A673 (cell line): ENCODE data around the gene CRADD. TPM values are rescaled to one million over a fixed set of nuclear protein-coding genes. Genes with fewer than 3 reads are reported as not detected.

ENCODE experiments used
- BruUV-seq: library from RNA; stranded (reverse); fragments of 400-500 nt; replicated peaks from 2 replicates; lab custom pipeline; 2021; lab: Mats Ljungman, UMichigan
- CTCF ChIA-PET: fragments of 300-600 bp; sonication (Branson Sonifier 250); formaldehyde crosslinking; loops from one replicate; lab custom pipeline; 2022; ENCODE audit warnings: antibody characterized with exemption; lab: Charles Lee
- POLR2A ChIA-PET: fragments of 300-600 bp; sonication (Branson Sonifier 250); formaldehyde crosslinking; loops from one replicate; lab custom pipeline; 2022; ENCODE audit warnings: antibody characterized with exemption; ENCODE audit not compliant: low non-redundant PET; lab: Charles Lee
- DNase-seq: peaks from one replicate; pipeline ENCODE4 v3.0.0-alpha.2; 2015; ENCODE audit warnings: low spot score
- H3K27ac ChIP-seq: fragments of 200-600 bp; sonication (generic); 2 replicates; pipeline ENCODE4 v1.5.1; 2016; ENCODE audit warnings: mixed run types, low read depth, mild to moderate bottlenecking, mixed read lengths, antibody characterized with exemption, low read length; ENCODE audit not compliant: poor library complexity, severe bottlenecking
- H3K27me3 ChIP-seq: fragments of 200-600 bp; sonication (generic); replicated peaks from 2 replicates; pipeline ENCODE4 v1.6.1; 2017; ENCODE audit warnings: mixed run types, low read depth, mild to moderate bottlenecking, mixed read lengths, antibody characterized with exemption, low read length; ENCODE audit not compliant: insufficient read depth, poor library complexity
- H3K36me3 ChIP-seq: fragments of 200-600 bp; sonication (generic); 2 replicates; pipeline ENCODE4 v1.6.1; 2016; ENCODE audit warnings: mixed run types, mild to moderate bottlenecking, mixed read lengths, antibody characterized with exemption, low read length; ENCODE audit not compliant: insufficient read depth, poor library complexity, severe bottlenecking
- H3K4me1 ChIP-seq: fragments of 200-600 bp; sonication (generic); 2 replicates; pipeline ENCODE4 v1.6.1; 2017; ENCODE audit warnings: mixed run types, mild to moderate bottlenecking, mixed read lengths, antibody characterized with exemption, low read length; ENCODE audit not compliant: insufficient read depth, poor library complexity, severe bottlenecking
- H3K4me3 ChIP-seq: fragments of 200-600 bp; sonication (generic); 2 replicates; pipeline ENCODE4 v1.5.1; 2016; ENCODE audit warnings: low read depth, mixed run types, mild to moderate bottlenecking, mixed read lengths, low read length; ENCODE audit not compliant: poor library complexity, severe bottlenecking
- H3K9me3 ChIP-seq: fragments of 200-600 bp; sonication (generic); 2 replicates; pipeline ENCODE4 v1.6.1; 2016; ENCODE audit warnings: mixed run types, low read depth, mild to moderate bottlenecking, mixed read lengths, antibody characterized with exemption, low read length; ENCODE audit not compliant: poor library complexity, severe bottlenecking
- EZH2 ChIP-seq: fragments of 200-600 bp; sonication (generic); IDR thresholded peaks from 2 replicates; pipeline ENCODE4 v1.6.1; 2017; ENCODE audit warnings: borderline replicate concordance, low read depth, mild to moderate bottlenecking, mixed read lengths, antibody characterized with exemption, low read length; ENCODE audit not compliant: poor library complexity, severe bottlenecking
- intact Hi-C: fragments of 100-400 bp; cut with micrococcal nuclease; formaldehyde crosslinking; loops from one replicate; pipeline ENCODE4 v1.10.0; 2022; ENCODE audit not compliant: unreplicated experiment
- total RNA-seq: library from RNA; stranded (reverse); gene quantifications from 2 replicates; pipeline ENCODE4 v1.2.3, GENCODE V29; 2021
- TF ChIP-seq, protein P1 (sequence below): fragments of 300-800, 200-600 bp; sonication (generic); conservative IDR thresholded peaks from 2 replicates; pipeline ENCODE4 v1.5.1; 2017; ENCODE audit warnings: low read depth, mild to moderate bottlenecking, antibody characterized with exemption, low read length, moderate library complexity, mixed read lengths

CRADD gene
- total RNA-seq, 1 experiment from 2014 or later = 9.1 TPM

DNA sequence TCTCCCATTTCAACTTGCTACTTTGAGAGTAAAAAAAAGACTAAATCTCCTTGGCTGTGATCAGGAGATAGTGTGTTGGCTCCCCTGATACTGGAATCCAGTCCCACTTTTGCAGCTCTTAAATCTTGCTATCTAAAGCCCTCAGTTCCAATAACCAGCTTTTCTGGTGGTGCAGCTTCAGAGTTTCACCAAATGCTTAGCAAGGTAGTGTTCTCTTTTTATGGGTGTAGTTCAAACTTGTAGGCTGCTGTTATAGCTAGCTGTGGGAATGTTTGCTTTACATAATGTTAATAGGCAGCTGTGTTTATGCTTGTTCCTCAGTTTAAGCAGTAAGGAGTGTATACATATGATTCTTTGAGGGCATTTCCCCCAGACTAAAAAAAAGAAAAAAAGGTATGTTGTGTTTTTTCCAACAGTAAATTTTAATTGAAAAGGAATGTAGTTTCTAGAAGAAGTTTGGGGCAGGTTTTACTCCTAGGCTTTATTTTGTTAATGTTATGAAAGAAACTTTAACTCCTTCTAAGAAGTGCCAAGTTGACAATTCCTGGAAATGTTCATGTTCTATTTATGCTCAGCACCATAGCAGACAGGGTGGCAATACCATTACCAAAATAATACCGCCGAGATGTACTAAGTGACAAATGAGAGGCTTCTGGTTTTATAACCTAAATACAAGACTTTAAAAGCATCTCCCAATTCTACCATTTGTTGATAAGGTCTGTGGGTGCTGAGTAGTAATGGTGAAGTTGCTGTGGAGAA is 12.1 kb downstream of the CRADD start:
- ChIA-PET POLR2A (interaction anchor here (0.6 kb wide), 1 partner anchor 56 kb away, joined by 14 read pairs; no protein-coding TSS in a partner anchor), CTCF (no interaction called here)
- Histone ChIP-seq H3K27ac (no peak overlapping the region), H3K9me3 (no peaks in the 10 kb centered on the region), H3K4me3 (no peak overlapping the region), H3K36me3 (no peaks in the 10 kb centered on the region), H3K27me3 (no peaks in the 10 kb centered on the region), H3K4me1 (peaks cover 16% of the 10 kb centered on the region)
- DNase-seq = no peak
- BruUV-seq = no TSS peak
- no peak for TF ChIP-seq EZH2
- TF ChIP-seq, protein P1, sequence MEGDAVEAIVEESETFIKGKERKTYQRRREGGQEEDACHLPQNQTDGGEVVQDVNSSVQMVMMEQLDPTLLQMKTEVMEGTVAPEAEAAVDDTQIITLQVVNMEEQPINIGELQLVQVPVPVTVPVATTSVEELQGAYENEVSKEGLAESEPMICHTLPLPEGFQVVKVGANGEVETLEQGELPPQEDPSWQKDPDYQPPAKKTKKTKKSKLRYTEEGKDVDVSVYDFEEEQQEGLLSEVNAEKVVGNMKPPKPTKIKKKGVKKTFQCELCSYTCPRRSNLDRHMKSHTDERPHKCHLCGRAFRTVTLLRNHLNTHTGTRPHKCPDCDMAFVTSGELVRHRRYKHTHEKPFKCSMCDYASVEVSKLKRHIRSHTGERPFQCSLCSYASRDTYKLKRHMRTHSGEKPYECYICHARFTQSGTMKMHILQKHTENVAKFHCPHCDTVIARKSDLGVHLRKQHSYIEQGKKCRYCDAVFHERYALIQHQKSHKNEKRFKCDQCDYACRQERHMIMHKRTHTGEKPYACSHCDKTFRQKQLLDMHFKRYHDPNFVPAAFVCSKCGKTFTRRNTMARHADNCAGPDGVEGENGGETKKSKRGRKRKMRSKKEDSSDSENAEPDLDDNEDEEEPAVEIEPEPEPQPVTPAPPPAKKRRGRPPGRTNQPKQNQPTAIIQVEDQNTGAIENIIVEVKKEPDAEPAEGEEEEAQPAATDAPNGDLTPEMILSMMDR = no peak
- intact Hi-C loops = no loop called here

DNA sequence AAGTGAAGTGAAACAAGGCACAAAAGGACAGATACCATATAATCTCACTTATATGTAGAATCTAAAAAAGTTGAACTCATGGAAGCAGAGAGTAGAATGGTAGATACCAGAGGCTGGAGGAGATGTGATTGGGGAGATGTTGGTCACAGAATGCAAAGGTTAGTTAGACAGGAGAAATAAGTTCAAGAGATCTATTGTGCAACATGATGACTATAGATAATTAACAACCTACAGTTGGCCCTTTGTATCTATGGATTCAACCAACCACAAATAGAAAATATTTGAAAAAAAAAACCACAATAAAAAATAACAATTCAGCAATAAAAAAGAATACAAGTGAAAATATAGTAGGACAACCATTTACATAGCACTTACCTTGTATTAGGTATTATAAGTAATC is 19.3 kb downstream of the CRADD start:
- no TSS peak for BruUV-seq
- no peak for TF ChIP-seq EZH2
- TF ChIP-seq, protein P1 = no peak
- Histone ChIP-seq H3K9me3 (no peaks in the 10 kb centered on the region), H3K27ac (no peak overlapping the region), H3K4me3 (no peak overlapping the region), H3K36me3 (no peaks in the 10 kb centered on the region), H3K4me1 (peaks cover 4% of the 10 kb centered on the region), H3K27me3 (no peaks in the 10 kb centered on the region)
- intact Hi-C loops = no loop called here
- ChIA-PET CTCF (no interaction called here), POLR2A (no interaction called here)
- no peak for DNase-seq

DNA sequence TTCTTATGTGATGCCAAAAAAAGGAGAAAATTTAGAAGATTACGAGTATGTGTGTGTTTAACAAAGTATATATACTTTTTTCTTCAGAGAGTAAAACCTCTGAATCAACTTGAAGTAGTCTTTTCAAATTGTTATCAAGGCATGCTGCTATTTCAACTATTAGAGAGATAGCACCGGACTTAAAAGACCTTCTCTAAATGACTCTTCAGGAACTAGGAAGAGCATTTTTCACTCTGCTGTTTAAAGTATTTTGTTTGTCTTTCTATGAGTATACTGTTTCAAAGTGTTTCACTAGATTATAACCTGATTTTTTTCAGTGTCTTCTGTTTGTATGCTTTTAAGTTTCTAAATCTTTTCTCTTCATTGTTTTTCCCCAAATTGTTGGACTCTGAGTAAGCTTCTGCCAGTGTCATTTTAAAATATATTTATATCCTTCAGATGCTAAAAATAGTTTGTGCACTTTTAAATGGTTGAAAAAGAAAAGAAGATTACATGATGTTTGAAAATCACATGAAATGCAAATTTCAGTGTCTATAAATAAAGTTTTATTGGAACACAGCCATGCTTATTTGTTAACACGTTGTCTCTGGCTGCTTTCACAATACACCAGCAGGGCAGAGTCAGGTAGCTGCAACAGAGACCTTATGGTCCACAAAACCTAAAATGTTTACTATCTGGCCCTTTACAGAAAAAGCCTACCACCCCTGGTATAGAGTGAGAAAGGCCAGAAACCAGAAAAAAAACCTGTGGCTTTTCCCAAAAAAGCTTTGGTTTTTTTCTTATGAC is 21.3 kb downstream of the CRADD start:
- Histone ChIP-seq H3K4me1 (peaks cover 4% of the 10 kb centered on the region), H3K4me3 (no peak overlapping the region), H3K27ac (no peak overlapping the region), H3K27me3 (no peaks in the 10 kb centered on the region), H3K36me3 (no peaks in the 10 kb centered on the region), H3K9me3 (no peaks in the 10 kb centered on the region)
- CTCF ChIA-PET = interaction anchor here (0.6 kb wide), 1 partner anchor 376 kb away, joined by 3 read pairs; no protein-coding TSS in a partner anchor
- POLR2A ChIA-PET = no interaction called here
- DNase-seq = peak; percentile 12
- TF ChIP-seq, protein P1 = no peak
- TF ChIP-seq EZH2 = no peak
- BruUV-seq = no TSS peak
- intact Hi-C loops = no loop called here
